GM21576 (cell line): Measurements from ENCODE around the gene POLG.
"Not testable (repeated sequence)": the region's sequence is repeated elsewhere in the genome, so short reads cannot be mapped to it uniquely, and the experiment has no call there.

Source experiments
- ATAC-seq: cut with Tn5 transposase; IDR thresholded peaks from one replicate; pipeline ENCODE4 v1.9.1; 2021; ENCODE audit warnings: mild to moderate bottlenecking, moderate library complexity; ENCODE audit not compliant: unreplicated experiment

POLG gene

DNA sequence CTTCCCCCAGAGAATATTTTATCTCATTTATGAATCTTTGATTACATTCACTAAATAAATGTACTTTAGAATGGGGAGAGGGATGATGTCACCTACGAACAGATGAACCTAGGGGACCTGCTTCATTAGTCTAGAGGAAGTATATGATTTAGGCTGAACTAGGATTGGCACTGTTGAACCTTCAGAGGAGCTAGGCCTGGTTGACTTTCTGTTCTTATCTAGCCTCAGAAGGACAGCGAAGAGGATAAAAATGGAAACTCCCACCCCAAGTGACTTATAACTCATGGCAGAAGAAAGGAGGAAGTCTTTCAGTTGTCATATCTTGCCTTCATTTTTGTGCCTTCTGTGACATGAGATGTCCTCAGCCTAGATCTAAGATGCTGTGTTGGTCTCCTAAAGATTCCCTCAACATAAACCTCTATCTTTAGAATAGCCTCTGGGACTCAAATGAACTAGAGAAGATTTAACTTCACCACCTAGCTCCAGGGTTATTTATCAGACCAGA, 42.6 kb downstream of the POLG start:
- no peak for ATAC-seq

DNA sequence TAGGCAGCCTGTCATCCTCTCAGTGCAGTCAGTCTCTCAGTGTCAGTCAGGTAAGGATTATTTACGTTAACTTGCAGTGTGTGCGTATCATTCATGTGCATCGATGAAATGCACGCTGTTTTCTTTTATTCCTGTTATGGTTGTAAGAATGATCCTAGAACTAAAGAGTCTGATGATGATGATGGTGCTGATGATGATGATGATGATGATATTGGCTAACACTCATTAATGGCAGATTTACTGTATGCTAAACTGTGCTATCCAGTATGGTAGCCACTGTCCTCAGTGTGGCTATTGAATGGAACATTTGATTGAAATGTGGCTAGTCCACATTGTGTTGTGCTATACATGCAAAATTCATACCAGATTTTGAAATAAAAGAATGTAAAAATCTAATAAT, 51.4 kb downstream of the POLG start:
- ATAC-seq, result no peak

DNA sequence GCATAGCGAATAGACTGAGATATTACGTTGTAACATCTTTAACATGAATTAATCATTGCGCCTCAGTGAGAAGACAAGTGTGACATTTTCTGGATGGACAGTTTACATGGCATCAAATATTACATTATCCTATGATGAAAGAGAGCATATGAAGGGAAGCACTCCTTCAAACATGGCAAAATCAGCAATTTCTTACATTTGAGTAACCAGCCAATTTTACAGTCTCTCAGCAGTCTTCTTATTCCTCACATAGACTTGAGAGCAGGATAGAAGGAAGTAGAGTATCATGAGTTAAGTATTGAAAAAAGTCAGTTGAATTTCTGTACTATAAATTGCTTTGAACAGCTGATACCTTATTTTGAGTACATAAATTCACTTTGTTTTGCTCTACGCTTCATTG, 52.0 kb downstream of the POLG start:
- ATAC-seq, result no peak

DNA sequence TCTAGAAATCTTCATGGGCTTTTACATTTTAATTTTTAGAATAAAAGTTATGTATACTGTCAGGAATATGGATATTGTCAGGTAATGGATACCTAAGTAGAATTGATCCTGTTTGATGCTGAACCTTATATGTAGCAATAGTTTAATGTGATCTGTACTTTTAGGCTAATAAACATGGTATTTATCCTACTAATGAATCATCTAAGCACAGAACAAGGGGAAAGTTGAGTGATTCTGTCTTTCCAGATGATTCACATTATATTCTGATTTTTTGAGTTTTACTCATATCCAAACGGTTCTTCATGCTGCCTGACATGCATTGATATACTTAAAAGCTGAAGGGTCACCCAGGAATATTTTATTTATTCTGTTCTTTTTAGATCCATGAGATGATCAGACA, 56.3 kb downstream of the POLG start:
- no peak for ATAC-seq

DNA sequence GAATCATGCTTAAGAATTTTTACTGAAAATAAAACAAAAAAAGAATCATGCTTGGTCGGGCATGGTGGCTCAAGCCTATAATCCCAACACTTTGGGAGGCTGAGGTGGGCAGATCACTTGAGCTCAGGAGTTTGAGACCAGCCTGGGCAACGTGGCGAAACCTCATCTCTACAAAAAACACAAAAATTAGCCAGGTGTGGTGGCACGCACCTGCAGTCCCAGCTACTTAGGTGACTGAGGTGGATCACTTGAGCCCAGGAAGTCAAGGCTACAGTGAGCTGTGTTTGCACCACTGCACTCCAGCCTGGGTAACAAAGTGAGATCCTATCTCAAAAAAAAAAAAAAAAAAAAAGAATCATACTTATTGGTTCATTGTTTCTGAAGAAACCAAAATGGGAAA, 57.3 kb downstream of the POLG start:
- not testable (repeated sequence) for ATAC-seq
